Smooth muscle cell of the brain vasculature (primary cell): ENCODE results near the gene B3GLCT.
"Not testable (repeated sequence)": the region's sequence is repeated elsewhere in the genome, so short reads cannot be mapped to it uniquely, and the experiment has no call there.

Experiments used
- DNase-seq: peaks from one replicate; pipeline ENCODE4 v3.0.0-alpha.2; 2012; ENCODE audit warnings: low read depth, low spot score

The B3GLCT gene

DNA sequence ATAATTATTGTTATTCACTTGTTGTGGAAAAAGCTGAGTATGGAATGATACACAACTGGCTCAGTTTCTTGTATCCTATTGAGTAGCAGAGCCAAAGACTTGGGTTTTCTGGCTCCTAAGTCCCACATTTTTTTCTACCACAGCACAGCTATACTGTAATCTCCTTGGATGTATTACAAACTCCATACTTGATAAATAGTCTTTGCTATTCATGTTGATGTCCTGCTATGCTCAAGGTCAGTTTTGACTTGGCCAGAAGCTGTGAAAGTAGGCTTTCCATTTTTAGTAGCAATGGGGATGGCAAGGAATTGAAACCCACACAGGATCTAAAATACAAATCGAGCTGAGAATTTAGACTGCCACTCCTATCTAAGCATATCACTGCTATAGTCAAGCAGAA is 79.1 kb downstream of the B3GLCT start:
- no peak for DNase-seq

DNA sequence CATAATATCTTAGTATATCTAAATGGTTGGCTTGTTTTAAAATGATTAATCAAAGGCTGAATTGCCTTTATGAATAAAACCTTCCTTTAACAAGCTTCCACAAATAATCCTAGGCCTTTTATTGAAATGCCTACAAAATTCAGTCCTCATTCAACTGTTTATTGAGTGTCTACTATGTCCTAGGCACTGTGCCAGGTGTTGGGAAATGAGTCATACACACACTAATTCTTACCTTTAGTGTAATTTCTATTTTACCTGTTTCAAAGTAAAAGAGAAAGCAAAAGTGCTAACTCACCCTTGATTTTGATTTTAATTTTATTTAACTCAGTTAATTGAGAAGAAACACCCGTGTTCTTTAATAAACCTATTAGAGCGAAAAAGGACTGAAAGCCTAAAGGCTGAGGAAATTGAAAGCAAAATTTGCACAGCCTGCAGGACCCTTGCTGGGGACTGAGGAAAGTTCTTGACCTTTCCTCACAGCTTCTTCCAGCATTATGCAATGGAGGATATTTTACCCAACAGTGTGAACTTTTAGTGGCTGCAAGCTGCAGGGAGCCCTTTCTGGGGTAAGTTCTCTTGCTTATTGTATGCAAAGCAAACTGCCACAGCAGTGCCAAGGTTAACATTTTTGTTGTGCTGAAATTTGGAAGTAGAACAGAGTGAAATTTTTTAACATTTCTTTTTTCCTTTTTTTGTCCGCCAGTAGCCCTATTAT is 83.1 kb downstream of the B3GLCT start:
- DNase-seq: peak; percentile 77

GRCh38 chr13:31286930-31287329 is 87.2 kb downstream of the B3GLCT start:
- DNase-seq: no peak

- no peak for DNase-seq
These were observed 101.3 kb downstream of the B3GLCT start for GRCh38 chr13:31301119-31301518.

DNA sequence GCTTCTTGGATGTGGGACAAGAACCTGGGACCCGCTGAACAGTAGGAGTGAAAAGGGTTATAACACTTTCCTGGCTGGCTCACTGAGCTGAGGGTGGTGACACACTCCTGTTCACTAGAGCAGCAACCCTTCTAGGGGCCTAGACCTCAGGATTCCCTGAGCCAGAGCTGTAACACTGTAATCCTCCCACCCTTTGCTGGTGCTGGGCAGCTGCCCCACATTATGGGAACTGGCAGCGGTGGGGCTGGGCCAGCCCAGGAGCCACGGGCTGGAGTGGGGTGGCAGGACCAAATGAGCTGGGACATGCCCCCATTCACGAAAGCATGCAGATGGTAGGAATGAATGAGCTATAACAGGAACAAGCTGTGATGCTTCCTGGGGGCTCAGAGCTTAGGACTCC is 110.6 kb downstream of the B3GLCT start:
- DNase-seq: no peak

DNA sequence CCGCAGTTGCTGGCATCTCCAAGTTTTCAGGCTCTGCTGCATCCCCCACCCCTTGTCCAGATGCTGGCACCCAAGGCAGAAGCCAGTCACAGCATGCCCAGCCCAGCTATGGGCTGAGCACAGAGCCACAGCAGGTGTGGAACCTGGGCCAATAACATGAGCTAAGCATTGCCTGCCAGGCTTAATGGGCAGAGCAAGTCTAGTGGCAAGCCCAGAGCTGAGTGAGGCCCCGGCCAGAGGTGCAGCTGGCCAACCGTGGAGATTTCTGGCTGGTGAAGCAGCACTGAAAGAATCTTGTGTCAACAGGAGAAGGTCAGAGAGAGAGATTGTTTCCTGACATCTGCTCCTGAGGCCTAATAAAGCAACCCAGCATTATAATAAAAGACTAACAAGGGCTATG is 111.0 kb downstream of the B3GLCT start:
- DNase-seq: no peak

DNA sequence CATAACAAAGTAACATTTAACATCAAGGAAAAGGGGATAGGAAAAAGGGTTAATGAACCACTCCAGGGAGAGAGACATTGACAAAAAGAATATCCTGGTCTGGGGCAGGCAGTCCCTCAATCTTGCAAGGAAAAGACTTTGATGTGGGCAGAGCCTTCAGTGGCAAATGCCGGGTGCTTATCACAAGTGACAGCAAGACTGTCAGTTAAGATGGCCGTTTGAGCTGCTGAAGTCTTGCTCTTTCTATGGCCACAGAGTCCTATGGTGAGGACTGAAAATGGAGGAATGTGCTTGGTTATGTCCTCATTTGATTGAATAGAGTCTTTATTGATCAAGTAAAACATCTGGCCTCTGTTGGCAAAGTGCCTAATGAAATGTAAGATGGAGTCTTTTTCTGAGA is 112.1 kb downstream of the B3GLCT start:
- DNase-seq: no peak

- no peak for DNase-seq
These were observed 115.2 kb downstream of the B3GLCT start for GRCh38 chr13:31314961-31315360.

- DNase-seq: no peak
These were observed 121.2 kb downstream of the B3GLCT start for GRCh38 chr13:31320946-31321345.

DNA sequence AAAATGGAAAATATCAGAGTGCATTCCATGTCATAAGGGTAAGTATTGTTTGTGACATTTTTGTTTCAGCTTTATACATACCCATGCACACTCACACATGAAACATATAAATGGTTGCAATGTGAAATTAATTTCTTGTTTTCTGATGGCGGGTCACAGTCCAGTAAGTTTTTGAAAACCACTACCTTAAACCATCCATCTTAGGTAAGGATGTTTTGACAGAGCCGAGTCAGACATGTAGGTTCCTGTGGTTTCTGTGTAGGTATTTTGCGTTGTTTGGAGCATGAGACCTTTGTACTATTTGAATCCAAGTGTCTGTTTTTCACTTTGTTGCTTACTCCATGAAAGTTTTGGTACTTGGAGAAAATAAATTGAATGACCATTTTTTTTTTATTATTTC is 121.7 kb downstream of the B3GLCT start:
- DNase-seq: no peak

- DNase-seq: no peak
These were observed 122.3 kb downstream of the B3GLCT start for GRCh38 chr13:31322026-31322425.

- no peak for DNase-seq
These were observed 123.1 kb downstream of the B3GLCT start for GRCh38 chr13:31322702-31323405.

GRCh38 chr13:31327182-31327860 is 127.5 kb downstream of the B3GLCT start:
- DNase-seq: no peak

- DNase-seq: peak; percentile 20
These were observed 128.9 kb downstream of the B3GLCT start for GRCh38 chr13:31328549-31329235.

DNA sequence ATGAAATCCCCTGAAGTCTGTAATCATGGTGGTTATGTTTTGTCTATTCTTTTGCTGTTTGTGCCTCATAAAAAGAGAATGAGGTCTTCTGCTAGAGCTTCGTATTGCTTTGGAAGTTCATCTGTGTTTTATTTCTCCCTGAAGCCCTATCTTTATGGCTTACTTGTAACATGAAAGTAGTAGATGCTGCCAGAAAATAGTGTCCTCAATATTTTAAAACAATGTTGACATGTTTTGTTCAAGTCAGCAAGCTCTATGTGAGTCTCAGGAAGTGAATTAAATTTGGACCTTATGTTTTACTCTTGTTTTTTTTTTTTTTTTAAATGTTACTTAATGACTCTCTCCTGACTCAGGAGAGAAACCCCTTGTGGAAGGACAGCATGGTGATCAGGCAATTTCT is 130.5 kb downstream of the B3GLCT start:
- no peak for DNase-seq

GRCh38 chr13:31331068-31331467 is 131.3 kb downstream of the B3GLCT start:
- no peak for DNase-seq

- DNase-seq: no peak
These were observed 134.8 kb downstream of the B3GLCT start for GRCh38 chr13:31334547-31334946.

- DNase-seq: no peak
These were observed 135.3 kb downstream of the B3GLCT start for GRCh38 chr13:31334994-31335557.

- not testable (repeated sequence) for DNase-seq
These were observed 139.8 kb downstream of the B3GLCT start for GRCh38 chr13:31339616-31340015.

DNA sequence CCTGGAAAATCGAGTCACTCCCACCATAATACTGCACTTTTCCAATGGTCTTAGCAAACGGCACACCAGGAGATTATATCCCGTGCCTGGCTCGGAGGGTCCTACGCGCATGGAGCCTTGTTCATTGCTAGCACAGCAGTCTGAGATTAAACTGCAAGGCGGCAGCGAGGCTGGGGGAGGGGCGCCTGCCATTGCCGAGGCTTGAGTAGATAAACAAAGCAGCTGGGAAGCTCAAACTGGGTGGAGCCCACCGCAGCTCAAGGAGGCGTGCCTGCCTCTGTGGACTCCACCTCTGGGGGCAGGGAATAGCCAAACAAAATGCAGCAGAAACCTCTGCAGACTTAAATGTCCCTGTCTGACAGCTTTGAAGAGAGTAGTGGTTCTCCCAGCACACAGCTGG is 141.1 kb downstream of the B3GLCT start:
- DNase-seq: not testable (repeated sequence)

GRCh38 chr13:31346891-31347290 is 147.1 kb downstream of the B3GLCT start:
- no peak for DNase-seq

- DNase-seq: no peak
These were observed 149.4 kb downstream of the B3GLCT start for GRCh38 chr13:31349156-31349555.
